Measurements from ENCODE around the gene GAB4. TPM values are rescaled to one million over a fixed set of nuclear protein-coding genes. Genes with fewer than 3 reads are reported as not detected.
"Not testable (repeated sequence)": the region's sequence is repeated elsewhere in the genome, so short reads cannot be mapped to it uniquely, and the experiment has no call there.

Gene GAB4, protein sequence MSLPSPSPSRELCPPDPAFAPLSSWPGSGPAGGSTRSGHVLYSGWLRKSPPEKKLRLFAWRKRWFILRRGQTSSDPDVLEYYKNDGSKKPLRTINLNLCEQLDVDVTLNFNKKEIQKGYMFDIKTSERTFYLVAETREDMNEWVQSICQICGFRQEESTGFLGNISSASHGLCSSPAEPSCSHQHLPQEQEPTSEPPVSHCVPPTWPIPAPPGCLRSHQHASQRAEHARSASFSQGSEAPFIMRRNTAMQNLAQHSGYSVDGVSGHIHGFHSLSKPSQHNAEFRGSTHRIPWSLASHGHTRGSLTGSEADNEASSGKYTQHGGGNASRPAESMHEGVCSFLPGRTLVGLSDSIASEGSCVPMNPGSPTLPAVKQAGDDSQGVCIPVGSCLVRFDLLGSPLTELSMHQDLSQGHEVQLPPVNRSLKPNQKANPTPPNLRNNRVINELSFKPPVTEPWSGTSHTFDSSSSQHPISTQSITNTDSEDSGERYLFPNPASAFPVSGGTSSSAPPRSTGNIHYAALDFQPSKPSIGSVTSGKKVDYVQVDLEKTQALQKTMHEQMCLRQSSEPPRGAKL
- 0.07 TPM in 1 of 2 replicates, not detected in the other for total RNA-seq

- H3K4me1 Mint-ChIP-seq (ENCODE audit: low read depth): no peaks in the 10 kb centered on the region
- peaks cover 4% of the 10 kb centered on the region for H3K9me3 Mint-ChIP-seq
- H3K27ac Mint-ChIP-seq: no peak within 1 kb of the TSS
- H3K27me3 Mint-ChIP-seq (ENCODE audit: low read depth): peaks cover 15% of the 10 kb centered on the region
- intact Hi-C loops (cut with micrococcal nuclease): no loop called here
- no peaks in the 10 kb centered on the region for H3K36me3 Mint-ChIP-seq (ENCODE audit: low read depth)
- DNase-seq (ENCODE audit: low spot score): no peak
- no peak within 1 kb of the TSS for H3K4me3 Mint-ChIP-seq (ENCODE audit: low read depth)
These were observed at the start of gene GAB4 for GRCh38 chr22:17007852-17008731. Gene GAB4 (minus strand): TSS chr22:17008222. CDS start chr22:17008114, 108 bp downstream.

DNA sequence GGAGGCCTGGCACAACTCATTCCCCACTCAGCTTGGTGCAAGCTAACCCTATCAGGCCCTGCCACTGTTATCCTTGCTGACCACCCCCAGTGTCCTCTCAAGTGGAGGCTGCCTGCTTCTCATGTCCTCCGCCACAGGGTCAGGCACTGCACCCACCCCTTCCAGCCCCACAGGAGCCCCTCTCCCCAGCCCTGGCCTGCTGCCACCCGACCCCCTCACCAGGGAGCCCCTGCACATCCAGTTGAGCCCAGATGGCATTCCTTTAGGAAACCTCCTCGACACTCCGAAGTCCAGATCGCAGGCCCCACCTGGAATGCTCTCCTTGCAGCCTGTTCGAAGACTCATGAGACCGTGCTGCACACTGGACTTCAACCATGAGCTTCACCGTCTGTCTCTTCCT, 48.8 kb upstream of the GAB4 start:
- DNase-seq (ENCODE audit: low spot score): no peak
- Mint-ChIP-seq H3K27ac (no peak overlapping the region), H3K36me3 (ENCODE audit: low read depth) (no peaks in the 10 kb centered on the region), H3K27me3 (ENCODE audit: low read depth) (peaks cover 3% of the 10 kb centered on the region), H3K4me1 (ENCODE audit: low read depth) (peaks cover 3% of the 10 kb centered on the region), H3K4me3 (ENCODE audit: low read depth) (no peak overlapping the region), H3K9me3 (no peaks in the 10 kb centered on the region)
- intact Hi-C loops (cut with micrococcal nuclease): no loop called here

- Mint-ChIP-seq H3K36me3 (ENCODE audit: low read depth) (no peaks in the 10 kb centered on the region), H3K27me3 (ENCODE audit: low read depth) (peaks cover 3% of the 10 kb centered on the region), H3K4me3 (ENCODE audit: low read depth) (no peak overlapping the region), H3K4me1 (ENCODE audit: low read depth) (peaks cover 3% of the 10 kb centered on the region), H3K27ac (no peak overlapping the region), H3K9me3 (no peaks in the 10 kb centered on the region)
- intact Hi-C loops (cut with micrococcal nuclease): no loop called here
- no peak for DNase-seq (ENCODE audit: low spot score)
These were observed 48.0 kb upstream of the GAB4 start for GRCh38 chr22:17056058-17056457.

- Mint-ChIP-seq H3K36me3 (ENCODE audit: low read depth) (no peaks in the 10 kb centered on the region), H3K9me3 (no peaks in the 10 kb centered on the region), H3K4me1 (ENCODE audit: low read depth) (no peaks in the 10 kb centered on the region), H3K4me3 (ENCODE audit: low read depth) (no peak overlapping the region), H3K27me3 (ENCODE audit: low read depth) (peaks cover 7% of the 10 kb centered on the region), H3K27ac (no peak overlapping the region)
- intact Hi-C loops (cut with micrococcal nuclease): no loop called here
- DNase-seq (ENCODE audit: low spot score): no peak
These were observed 39.6 kb upstream of the GAB4 start for GRCh38 chr22:17047656-17048055.

DNA sequence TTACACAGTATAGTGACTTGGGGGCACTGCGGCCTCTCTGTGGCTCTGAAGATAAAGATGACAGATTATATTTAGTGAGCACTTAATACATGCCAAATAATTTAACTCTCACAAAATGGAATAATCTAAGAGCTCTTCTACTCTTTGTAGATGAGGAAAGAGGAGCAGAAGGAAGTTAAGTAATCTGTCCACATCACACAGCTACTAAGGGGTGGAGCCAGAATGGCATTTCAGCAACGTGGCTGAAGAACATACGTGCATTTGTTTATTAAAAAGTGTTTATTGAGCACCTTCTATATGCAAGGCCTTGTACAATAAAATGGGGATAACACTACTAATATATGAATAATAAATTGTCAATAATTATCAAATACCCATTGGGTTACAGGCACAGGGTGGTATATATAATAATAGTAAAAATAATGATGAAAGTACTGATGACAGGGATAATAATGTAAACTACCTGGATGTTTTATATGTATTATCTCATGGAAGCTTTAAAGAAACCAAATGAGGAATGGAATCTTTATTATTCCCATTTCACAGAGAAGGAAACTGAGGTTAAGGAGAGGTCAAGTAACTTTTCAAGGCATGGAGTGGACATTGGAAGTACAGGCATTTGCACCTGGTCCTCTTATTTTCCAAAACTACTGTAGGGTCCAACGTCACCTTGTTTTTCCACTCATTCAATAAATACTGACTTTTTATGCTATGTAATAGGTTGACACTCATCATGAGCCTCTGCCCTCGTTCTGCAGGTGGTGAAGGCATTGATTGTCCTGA, 38.7 kb upstream of the GAB4 start:
- no peaks in the 10 kb centered on the region for H3K9me3 Mint-ChIP-seq
- H3K4me1 Mint-ChIP-seq (ENCODE audit: low read depth): no peaks in the 10 kb centered on the region
- no peaks in the 10 kb centered on the region for H3K36me3 Mint-ChIP-seq (ENCODE audit: low read depth)
- peaks cover 7% of the 10 kb centered on the region for H3K27me3 Mint-ChIP-seq (ENCODE audit: low read depth)
- no peak overlapping the region for H3K4me3 Mint-ChIP-seq (ENCODE audit: low read depth)
- intact Hi-C loops (cut with micrococcal nuclease): no loop called here
- no peak overlapping the region for H3K27ac Mint-ChIP-seq
- no peak for DNase-seq (ENCODE audit: low spot score)

GRCh38 chr22:17043521-17043920, 35.5 kb upstream of the GAB4 start:
- no peak overlapping the region for H3K27ac Mint-ChIP-seq
- intact Hi-C loops (cut with micrococcal nuclease): no loop called here
- no peaks in the 10 kb centered on the region for H3K4me1 Mint-ChIP-seq (ENCODE audit: low read depth)

DNA sequence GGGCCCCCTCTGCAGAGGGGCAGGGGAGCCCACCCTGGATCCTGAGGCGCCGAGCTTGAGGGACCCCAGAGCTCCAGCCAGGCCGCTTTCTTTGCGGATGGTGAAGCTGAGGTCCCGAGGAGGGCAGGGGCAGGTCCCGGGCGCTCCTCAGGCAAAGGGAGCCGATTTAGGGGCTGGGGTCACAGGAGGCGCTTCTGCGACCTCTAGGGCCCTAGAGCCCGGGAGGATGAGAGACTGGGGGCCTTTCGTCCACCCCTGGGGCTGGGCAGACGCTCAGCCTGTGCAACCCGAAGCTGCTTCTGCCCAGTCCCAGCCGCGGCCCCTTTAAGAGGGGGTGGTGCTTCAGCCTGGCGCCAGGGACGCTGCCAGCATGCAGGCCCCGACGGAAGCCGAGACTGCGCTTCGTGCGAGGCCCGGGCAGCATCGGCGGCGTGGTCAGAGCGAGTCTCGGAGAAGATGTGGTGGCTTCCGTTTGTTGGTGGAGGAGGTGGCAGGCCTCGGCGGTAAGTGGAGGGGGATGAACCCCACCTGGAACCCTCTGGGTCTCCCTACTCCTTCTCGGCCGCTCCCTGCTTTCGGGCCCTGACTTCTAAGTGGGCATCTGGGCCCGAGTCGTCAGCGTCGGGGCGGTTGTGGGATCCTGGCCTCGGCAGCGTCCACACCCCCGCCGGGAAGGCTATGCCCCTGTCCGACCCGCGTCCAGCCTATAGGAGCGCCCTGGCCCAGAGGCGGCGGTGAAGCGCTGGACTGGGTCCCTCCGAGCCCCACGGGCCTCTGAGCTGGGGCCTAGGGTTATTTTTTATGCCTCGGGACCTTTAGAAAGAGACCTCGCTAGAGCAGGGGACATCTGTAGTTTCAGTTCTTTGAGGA, 29.1 kb upstream of the GAB4 start:
- Mint-ChIP-seq H3K27me3 (ENCODE audit: low read depth) (peaks cover 17% of the 10 kb centered on the region), H3K4me3 (ENCODE audit: low read depth) (peak overlapping the region; percentile 47)
- H3K36me3 Mint-ChIP-seq (ENCODE audit: low read depth); H3K4me1 Mint-ChIP-seq (ENCODE audit: low read depth); DNase-seq (ENCODE audit: low spot score); intact Hi-C loops (cut with micrococcal nuclease); H3K27ac Mint-ChIP-seq; H3K9me3 Mint-ChIP-seq: not testable (repeated sequence)

More at GRCh38 chr22:17043521-17043920, 35.5 kb upstream of the GAB4 start:
- DNase-seq (ENCODE audit: low spot score): no peak
- Mint-ChIP-seq H3K9me3 (no peaks in the 10 kb centered on the region), H3K4me3 (ENCODE audit: low read depth) (no peak overlapping the region), H3K27me3 (ENCODE audit: low read depth) (peaks cover 7% of the 10 kb centered on the region), H3K36me3 (ENCODE audit: low read depth) (no peaks in the 10 kb centered on the region)

DNA sequence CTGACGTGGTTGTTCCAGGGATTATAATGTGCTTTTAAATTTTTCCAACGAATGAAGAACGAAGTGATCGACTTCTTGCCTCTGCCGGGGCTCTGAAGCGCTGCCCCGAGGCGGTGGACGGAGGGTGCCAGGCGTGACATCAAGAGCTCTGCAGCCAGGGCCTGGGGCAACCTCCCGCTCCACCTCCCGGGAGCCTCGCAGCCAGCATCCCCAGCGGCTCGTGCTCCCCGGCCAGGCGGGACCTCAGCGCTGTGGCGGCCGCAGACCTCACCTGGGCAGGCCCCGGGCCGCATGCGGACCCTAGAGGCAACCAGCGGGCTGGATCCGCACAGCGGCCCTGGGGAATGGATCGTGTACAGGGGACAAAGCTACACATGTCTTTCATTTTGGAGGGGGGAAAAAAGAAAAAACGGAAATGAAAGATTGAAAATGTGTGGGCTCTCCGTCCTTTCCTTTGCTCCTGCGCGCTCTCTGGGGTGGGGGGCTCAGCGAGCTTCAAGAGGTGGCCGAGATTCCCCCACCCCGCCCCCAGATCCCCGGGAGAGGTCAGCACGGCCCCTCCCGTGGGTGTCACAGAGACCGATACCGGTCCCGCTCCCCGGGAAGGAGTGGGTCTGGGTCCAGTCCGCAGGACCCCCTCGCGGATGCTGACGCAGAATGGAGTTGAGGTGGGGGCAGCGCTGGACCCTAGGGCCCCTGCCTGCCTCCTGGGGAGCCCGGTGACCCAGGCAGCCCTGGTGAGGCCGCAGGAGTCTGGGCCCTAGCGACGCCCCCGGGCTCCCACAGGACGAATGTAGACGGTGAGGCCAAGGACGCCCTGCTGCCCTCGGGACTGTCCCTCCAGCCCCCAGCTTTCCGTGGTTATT, 28.2 kb upstream of the GAB4 start:
- H3K27ac Mint-ChIP-seq; H3K9me3 Mint-ChIP-seq; H3K36me3 Mint-ChIP-seq (ENCODE audit: low read depth); intact Hi-C loops (cut with micrococcal nuclease); H3K4me1 Mint-ChIP-seq (ENCODE audit: low read depth); DNase-seq (ENCODE audit: low spot score): not testable (repeated sequence)
- H3K27me3 Mint-ChIP-seq (ENCODE audit: low read depth): peaks cover 17% of the 10 kb centered on the region
- H3K4me3 Mint-ChIP-seq (ENCODE audit: low read depth): peak overlapping the region; percentile 69

GRCh38 chr22:17035246-17035645, 27.2 kb upstream of the GAB4 start:
- DNase-seq (ENCODE audit: low spot score): no peak
- peaks cover 17% of the 10 kb centered on the region for H3K27me3 Mint-ChIP-seq (ENCODE audit: low read depth)
- H3K4me1 Mint-ChIP-seq (ENCODE audit: low read depth): peaks cover 4% of the 10 kb centered on the region
- H3K27ac Mint-ChIP-seq: no peak overlapping the region
- no peaks in the 10 kb centered on the region for H3K9me3 Mint-ChIP-seq
- peak overlapping the region; percentile 3 for H3K4me3 Mint-ChIP-seq (ENCODE audit: low read depth)
- no peaks in the 10 kb centered on the region for H3K36me3 Mint-ChIP-seq (ENCODE audit: low read depth)
- intact Hi-C loops (cut with micrococcal nuclease): no loop called here

GRCh38 chr22:17034532-17034931, 26.5 kb upstream of the GAB4 start:
- H3K9me3 Mint-ChIP-seq; H3K36me3 Mint-ChIP-seq (ENCODE audit: low read depth); H3K27ac Mint-ChIP-seq; DNase-seq (ENCODE audit: low spot score); H3K4me3 Mint-ChIP-seq (ENCODE audit: low read depth); H3K4me1 Mint-ChIP-seq (ENCODE audit: low read depth); intact Hi-C loops (cut with micrococcal nuclease): not testable (repeated sequence)
- peaks cover 17% of the 10 kb centered on the region for H3K27me3 Mint-ChIP-seq (ENCODE audit: low read depth)

DNA sequence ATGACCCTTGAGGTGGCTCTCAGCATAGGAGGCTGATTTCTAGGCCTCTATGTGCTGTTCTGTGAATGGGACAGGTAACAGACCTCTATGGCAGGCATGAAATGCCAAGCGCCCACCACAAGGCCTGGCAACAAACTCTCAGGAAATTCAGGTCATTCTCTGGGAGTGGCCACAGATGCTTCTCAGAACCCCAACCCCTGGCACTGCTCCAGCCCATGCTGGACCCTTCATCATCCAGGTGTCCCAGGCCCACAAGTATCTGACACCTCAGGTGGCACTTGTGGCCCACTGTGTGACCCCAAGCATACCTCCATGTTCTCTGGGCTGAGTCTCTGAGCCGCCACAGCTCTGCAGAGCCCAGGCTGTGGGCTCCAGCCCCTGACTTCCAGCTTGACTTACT, 24.3 kb upstream of the GAB4 start:
- peaks cover 16% of the 10 kb centered on the region for H3K27me3 Mint-ChIP-seq (ENCODE audit: low read depth)
- H3K36me3 Mint-ChIP-seq (ENCODE audit: low read depth); intact Hi-C loops (cut with micrococcal nuclease); H3K4me1 Mint-ChIP-seq (ENCODE audit: low read depth); DNase-seq (ENCODE audit: low spot score); H3K9me3 Mint-ChIP-seq; H3K4me3 Mint-ChIP-seq (ENCODE audit: low read depth); H3K27ac Mint-ChIP-seq: not testable (repeated sequence)
